OCI-LY7 (cell line): ENCODE results near the gene DRP2. TPM values are rescaled to one million over a fixed set of nuclear protein-coding genes. Genes with fewer than 3 reads are reported as not detected.

ENCODE experiments used
- BruUV-seq: library from RNA; stranded (reverse); fragments of 400-500 nt; replicated peaks from 2 replicates; lab custom pipeline; 2021; lab: Mats Ljungman, UMichigan
- CTCF ChIA-PET: fragments of 300-600 bp; sonication (Branson Sonifier 250); formaldehyde crosslinking; loops from one replicate; lab custom pipeline; 2022; ENCODE audit warnings: antibody characterized with exemption; ENCODE audit not compliant: unreplicated experiment; lab: Charles Lee
- POLR2A ChIA-PET: fragments of 300-600 bp; sonication (Branson Sonifier 250); formaldehyde crosslinking; loops from one replicate; lab custom pipeline; 2022; ENCODE audit warnings: antibody characterized with exemption; lab: Charles Lee
- DNase-seq: peaks from one replicate; pipeline ENCODE4 v3.0.0-alpha.2; 2015; ENCODE audit warnings: low spot score
- H2AFZ ChIP-seq: fragments of 200-600 bp; sonication (generic), shearing (Covaris generic); 2 replicates; pipeline ENCODE4 v1.6.1; 2014; ENCODE audit warnings: mild to moderate bottlenecking, antibody characterized with exemption, low read length, moderate library complexity
- H3K27ac ChIP-seq: fragments of 200-600 bp; sonication (generic); 2 replicates; pipeline ENCODE4 v1.5.1; 2014; ENCODE audit warnings: mixed run types, low read depth, mild to moderate bottlenecking, moderate library complexity, low read length, inconsistent platforms; ENCODE audit not compliant: poor library complexity, severe bottlenecking
- H3K36me3 ChIP-seq: fragments of 200-600 bp; sonication (generic); 2 replicates; pipeline ENCODE4 v1.6.1; 2014; ENCODE audit warnings: mild to moderate bottlenecking, antibody characterized with exemption, low read length, moderate library complexity, mixed read lengths; ENCODE audit not compliant: insufficient read depth
- H3K4me1 ChIP-seq: fragments of 200-600 bp; sonication (generic); 2 replicates; pipeline ENCODE4 v1.5.1; 2014; ENCODE audit warnings: mild to moderate bottlenecking, low read length; ENCODE audit not compliant: insufficient read depth, poor library complexity, severe bottlenecking
- H3K4me2 ChIP-seq: fragments of 200-600 bp; sonication (generic); 2 replicates; pipeline ENCODE4 v1.6.1; 2014; ENCODE audit warnings: mild to moderate bottlenecking, low read length
- H3K4me3 ChIP-seq: fragments of 200-600 bp; sonication (generic); 2 replicates; pipeline ENCODE4 v1.5.1; 2014; ENCODE audit warnings: mild to moderate bottlenecking, low read depth, low read length; ENCODE audit not compliant: poor library complexity, severe bottlenecking
- H3K79me2 ChIP-seq: fragments of 200-600 bp; sonication (generic); 2 replicates; pipeline ENCODE4 v1.6.1; 2016; ENCODE audit warnings: low read depth, mild to moderate bottlenecking, low read length, moderate library complexity, mixed read lengths; ENCODE audit not compliant: insufficient read depth
- H3K9me2 ChIP-seq: fragments of 200-600 bp; sonication (generic); 2 replicates; pipeline ENCODE4 v1.6.1; 2016; ENCODE audit warnings: mild to moderate bottlenecking, low read length, mixed read lengths; ENCODE audit not compliant: insufficient read depth
- H3K9me3 ChIP-seq: fragments of 200-600 bp; sonication (generic); 2 replicates; pipeline ENCODE4 v1.6.1; 2014; ENCODE audit warnings: mild to moderate bottlenecking, mixed run types, low read length, mixed read lengths
- H4K20me1 ChIP-seq: fragments of 200-600 bp; sonication (generic); 2 replicates; pipeline ENCODE4 v1.6.1; 2014; ENCODE audit warnings: mild to moderate bottlenecking, antibody characterized with exemption, low read length, moderate library complexity, mixed read lengths; ENCODE audit not compliant: insufficient read depth
- CTCF ChIP-seq: fragments of 200-600 bp; sonication (generic); conservative IDR thresholded peaks from 2 replicates; pipeline ENCODE4 v1.5.1; 2014; ENCODE audit warnings: mild to moderate bottlenecking, antibody characterized with exemption, low read length, moderate library complexity, mixed read lengths
- EZH2phosphoT487 ChIP-seq: fragments of 200-600 bp; sonication (generic); IDR thresholded peaks from 2 replicates; pipeline ENCODE4 v1.6.1; 2018; ENCODE audit warnings: low read depth, borderline replicate concordance, mild to moderate bottlenecking, mixed run types, antibody characterized with exemption, low read length, moderate library complexity, mixed read lengths
- intact Hi-C: fragments of 100-400 bp; cut with micrococcal nuclease; formaldehyde crosslinking; loops from one replicate; pipeline ENCODE4 v1.10.0; 2022; ENCODE audit not compliant: unreplicated experiment
- total RNA-seq, 2 experiments: library from RNA; depleted of rRNA in 1 of 2; stranded (reverse); fragments of >200 nt in 1 of 2; shearing (Covaris generic) in 1 of 2; gene quantifications; 2 replicates each; pipeline ENCODE4 v1.2.3, GENCODE V29; 2014 to 2022

Gene DRP2
- total RNA-seq, 2 experiments from 2014 or later, result 0.82 to 0.93 TPM

GRCh38 chrX:101219864-101220346, 319 bp downstream of the DRP2 start:
- DNase-seq, result no peak
- no peaks in the 10 kb centered on the region for H3K79me2 ChIP-seq
- no peak overlapping the region for H3K4me2 ChIP-seq
- H3K9me3 ChIP-seq, result no peaks in the 10 kb centered on the region
- H3K27ac ChIP-seq, result no peak overlapping the region
- no peak overlapping the region for H3K4me3 ChIP-seq
- H3K9me2 ChIP-seq, result no peaks in the 10 kb centered on the region
- no peaks in the 10 kb centered on the region for H3K36me3 ChIP-seq
- no peaks in the 10 kb centered on the region for H4K20me1 ChIP-seq
- CTCF ChIA-PET, result no interaction called here
- BruUV-seq, result no TSS peak
- intact Hi-C loops, result no loop called here
- H3K4me1 ChIP-seq, result no peaks in the 10 kb centered on the region
- POLR2A ChIA-PET, result no interaction called here
- TF ChIP-seq CTCF (no peak), EZH2phosphoT487 (no peak)
- no peak overlapping the region for H2AFZ ChIP-seq

GRCh38 chrX:101220662-101221260, 1.2 kb downstream of the DRP2 start:
- intact Hi-C loops, result no loop called here
- no peak for DNase-seq
- ChIA-PET POLR2A (no interaction called here), CTCF (no interaction called here)
- H3K4me1 ChIP-seq, result no peaks in the 10 kb centered on the region
- H3K4me2 ChIP-seq, result no peak overlapping the region
- no peak overlapping the region for H3K4me3 ChIP-seq
- no peaks in the 10 kb centered on the region for H3K9me2 ChIP-seq
- H4K20me1 ChIP-seq, result no peaks in the 10 kb centered on the region
- no peaks in the 10 kb centered on the region for H3K79me2 ChIP-seq
- TF ChIP-seq CTCF, result no peak
- no TSS peak for BruUV-seq
- H2AFZ ChIP-seq, result no peak overlapping the region
- no peaks in the 10 kb centered on the region for H3K9me3 ChIP-seq
- H3K27ac ChIP-seq, result no peak overlapping the region
- H3K36me3 ChIP-seq, result no peaks in the 10 kb centered on the region

GRCh38 chrX:101223226-101223625, 3.6 kb downstream of the DRP2 start:
- CTCF ChIA-PET, result no interaction called here
- no peak overlapping the region for H3K27ac ChIP-seq
- H3K36me3 ChIP-seq, result no peaks in the 10 kb centered on the region
- no peaks in the 10 kb centered on the region for H4K20me1 ChIP-seq
- H2AFZ ChIP-seq, result no peak overlapping the region
- intact Hi-C loops, result no loop called here
- TF ChIP-seq EZH2phosphoT487, result no peak
- no peak for TF ChIP-seq CTCF
- POLR2A ChIA-PET, result no interaction called here
- H3K9me2 ChIP-seq, result no peaks in the 10 kb centered on the region
- no peaks in the 10 kb centered on the region for H3K9me3 ChIP-seq
- no peak overlapping the region for H3K4me3 ChIP-seq
- H3K4me2 ChIP-seq, result no peak overlapping the region
- H3K4me1 ChIP-seq, result no peaks in the 10 kb centered on the region
- no TSS peak for BruUV-seq
- no peak for DNase-seq
- H3K79me2 ChIP-seq, result no peaks in the 10 kb centered on the region
